ENCODE measurements around the gene AMPH.

The AMPH gene

DNA sequence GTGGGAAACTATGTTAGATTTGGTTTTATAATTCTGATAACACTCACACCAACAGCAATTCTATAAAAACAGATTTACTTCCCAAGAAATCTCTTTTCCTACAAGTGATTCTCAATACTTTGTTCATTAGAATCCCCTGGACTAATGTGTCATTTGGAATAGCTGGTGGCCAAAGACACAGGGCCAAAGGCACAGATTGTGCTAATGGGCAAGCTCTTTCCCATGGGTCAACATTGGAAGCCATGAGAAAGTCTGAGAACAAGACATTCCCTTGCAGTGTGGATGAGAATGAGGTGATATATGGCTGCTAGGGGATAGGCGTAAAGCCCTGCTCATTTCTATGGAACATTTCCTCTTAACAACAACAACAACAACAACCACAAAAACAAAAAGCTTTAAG is 153.8 kb downstream of the AMPH start:
- WGBS, 2 donors (ENCODE audit: extremely low coverage in 2 of 2, insufficient read length in 2 of 2, insufficient replicate concordance in 1 of 2): no CpG with 5 or more reads among the region's 1 CpG
- peaks cover 0 to 1% of the 10 kb centered on the region in 2 donors for H3K9me3 ChIP-seq (replicated peaks in 1 of 2; ENCODE audit: control insufficient read depth in 2 of 2, insufficient read depth in 1 of 2, low read depth in 1 of 2, low read length in 2 of 2)
- H3K27me3 ChIP-seq (ENCODE audit: control insufficient read depth in 3 of 3, insufficient read depth in 3 of 3, low read depth in 1 of 3, low read length in 3 of 3): no peaks in the 10 kb centered on the region

DNA sequence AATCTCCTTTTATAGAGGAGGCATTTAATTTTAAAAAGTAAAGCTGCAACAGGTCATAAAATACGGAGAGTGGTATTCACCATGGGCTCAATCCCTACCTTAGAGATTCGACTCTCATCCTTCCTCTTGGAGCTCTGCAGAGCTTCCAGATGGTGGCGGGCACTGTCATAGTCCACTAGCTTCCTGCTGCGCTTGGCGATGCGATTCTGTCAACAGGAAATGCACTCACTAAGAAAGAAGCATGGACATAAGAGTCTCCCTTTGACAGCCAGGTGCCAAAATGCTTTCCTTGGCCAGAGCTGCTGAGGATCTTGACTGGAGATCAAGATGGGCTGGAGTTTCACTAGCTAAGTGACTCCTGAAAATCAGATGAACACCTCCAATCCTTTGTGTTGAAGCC is 154.4 kb downstream of the AMPH start:
- Histone ChIP-seq H2BK15ac (ENCODE audit: low read length) (no peak overlapping the region), H3K23ac (ENCODE audit: low read depth, low read length, poor library complexity) (no peak overlapping the region), H3K4me2 (ENCODE audit: insufficient read depth, low read length, poor library complexity, severe bottlenecking) (no peak overlapping the region), H3K27me3 (ENCODE audit: control insufficient read depth in 3 of 3, insufficient read depth in 3 of 3, low read depth in 1 of 3, low read length in 3 of 3) (no peaks in the 10 kb centered on the region), H4K8ac (ENCODE audit: low read depth, low read length) (no peak overlapping the region), H3K36me3 (replicated peaks in 1 of 2; ENCODE audit: control insufficient read depth in 2 of 2, insufficient read depth in 2 of 2, low read length in 2 of 2) (peaks cover 2 to 17% of the 10 kb centered on the region in 2 donors), H3K14ac (ENCODE audit: low read length) (no peak overlapping the region), H3K27ac (replicated peaks; ENCODE audit: low read length) (no peak overlapping the region), H2BK5ac (ENCODE audit: low read length) (no peak overlapping the region), H2BK120ac (ENCODE audit: low read depth, low read length) (no peak overlapping the region), H3K9ac (ENCODE audit: low read depth, low read length, poor library complexity) (no peak overlapping the region), H2BK12ac (ENCODE audit: low read length) (no peak overlapping the region), H3K4me3 (ENCODE audit: low read length in 2 of 2) (no peak overlapping the region), H3K18ac (ENCODE audit: low read length) (no peak overlapping the region), H3K4me1 (ENCODE audit: control insufficient read depth in 2 of 2, insufficient read depth in 1 of 2, low read depth in 1 of 2, low read length in 2 of 2) (no peaks in the 10 kb centered on the region), H3K4ac (ENCODE audit: low read length) (no peak overlapping the region), H4K91ac (ENCODE audit: low read depth, low read length, poor library complexity) (no peak overlapping the region), H2AK5ac (ENCODE audit: low read depth, low read length) (no peak overlapping the region), H3K9me3 (replicated peaks in 1 of 2; ENCODE audit: control insufficient read depth in 2 of 2, insufficient read depth in 1 of 2, low read depth in 1 of 2, low read length in 2 of 2) (peaks cover 0 to 1% of the 10 kb centered on the region in 2 donors), H3K79me1 (ENCODE audit: low read depth, low read length) (no peaks in the 10 kb centered on the region), H2AFZ (ENCODE audit: low read length) (no peak overlapping the region)
- no CpG with 5 or more reads among the region's 6 CpGs for whole genome bisulfite sequencing, 2 donors (ENCODE audit: extremely low coverage in 2 of 2, insufficient read length in 2 of 2, insufficient replicate concordance in 1 of 2)
- DNase-seq (ENCODE audit: low spot score): no peak

More for the DNA sequence above, 153.8 kb downstream of the AMPH start:
- H2BK120ac ChIP-seq (ENCODE audit: low read depth, low read length): no peak overlapping the region
- H4K91ac ChIP-seq (ENCODE audit: low read depth, low read length, poor library complexity): no peak overlapping the region
- no peak overlapping the region for H3K18ac ChIP-seq (ENCODE audit: low read length)
- peaks cover 2 to 17% of the 10 kb centered on the region in 2 donors for H3K36me3 ChIP-seq (replicated peaks in 1 of 2; ENCODE audit: control insufficient read depth in 2 of 2, insufficient read depth in 2 of 2, low read length in 2 of 2)
- H2BK5ac ChIP-seq (ENCODE audit: low read length): no peak overlapping the region
- H3K23ac ChIP-seq (ENCODE audit: low read depth, low read length, poor library complexity): no peak overlapping the region
- no peaks in the 10 kb centered on the region for H3K4me1 ChIP-seq (ENCODE audit: control insufficient read depth in 2 of 2, insufficient read depth in 1 of 2, low read depth in 1 of 2, low read length in 2 of 2)
- H2AFZ ChIP-seq (ENCODE audit: low read length): no peak overlapping the region
- H3K79me1 ChIP-seq (ENCODE audit: low read depth, low read length): no peaks in the 10 kb centered on the region
- no peak overlapping the region for H2BK12ac ChIP-seq (ENCODE audit: low read length)
- no peak overlapping the region for H3K9ac ChIP-seq (ENCODE audit: low read depth, low read length, poor library complexity)
- H4K8ac ChIP-seq (ENCODE audit: low read depth, low read length): no peak overlapping the region
- H3K4me3 ChIP-seq (ENCODE audit: low read length in 2 of 2): no peak overlapping the region
- H3K4ac ChIP-seq (ENCODE audit: low read length): no peak overlapping the region
- no peak overlapping the region for H3K27ac ChIP-seq (replicated peaks; ENCODE audit: low read length)
- H2AK5ac ChIP-seq (ENCODE audit: low read depth, low read length): no peak overlapping the region
- no peak overlapping the region for H2BK15ac ChIP-seq (ENCODE audit: low read length)
- H3K14ac ChIP-seq (ENCODE audit: low read length): no peak overlapping the region
- DNase-seq (ENCODE audit: low spot score): no peak
- no peak overlapping the region for H3K4me2 ChIP-seq (ENCODE audit: insufficient read depth, low read length, poor library complexity, severe bottlenecking)

DNA sequence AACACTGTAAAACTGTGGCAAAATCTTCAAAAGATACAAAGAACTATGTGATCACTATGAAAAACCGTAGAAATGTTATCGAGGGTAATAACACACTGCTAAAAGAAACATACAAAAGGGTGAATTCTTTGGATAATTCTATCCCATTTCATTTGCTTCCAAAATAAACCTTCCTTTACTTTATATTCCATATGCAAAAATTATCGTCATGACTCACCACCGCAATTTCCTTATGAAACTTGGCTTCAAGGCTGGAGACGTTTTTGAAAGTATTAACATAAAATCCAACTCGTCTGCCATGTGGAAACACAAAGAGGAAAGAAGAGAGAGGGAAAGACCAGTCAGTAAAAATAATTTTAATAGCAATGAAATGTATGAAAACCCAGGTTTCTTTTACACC is 165.2 kb downstream of the AMPH start:
- H4K91ac ChIP-seq (ENCODE audit: low read depth, low read length, poor library complexity): no peak overlapping the region
- no peak for DNase-seq (ENCODE audit: low spot score)
- H3K36me3 ChIP-seq (replicated peaks in 1 of 2; ENCODE audit: control insufficient read depth in 2 of 2, insufficient read depth in 2 of 2, low read length in 2 of 2): peaks cover 0 to 4% of the 10 kb centered on the region in 2 donors
- no peak overlapping the region for H4K8ac ChIP-seq (ENCODE audit: low read depth, low read length)
- no peak overlapping the region for H2AK5ac ChIP-seq (ENCODE audit: low read depth, low read length)
- H3K4ac ChIP-seq (ENCODE audit: low read length): no peak overlapping the region
- no peaks in the 10 kb centered on the region for H3K4me1 ChIP-seq (ENCODE audit: control insufficient read depth in 2 of 2, insufficient read depth in 1 of 2, low read depth in 1 of 2, low read length in 2 of 2)
- H3K79me1 ChIP-seq (ENCODE audit: low read depth, low read length): no peaks in the 10 kb centered on the region
- H3K9me3 ChIP-seq (replicated peaks in 1 of 2; ENCODE audit: control insufficient read depth in 2 of 2, insufficient read depth in 1 of 2, low read depth in 1 of 2, low read length in 2 of 2): no peaks in the 10 kb centered on the region
- 100% methylated on average over 1 of the region's 6 CpGs; no CpG with 5 or more reads in 1 of the 2 donors for WGBS, 2 donors (ENCODE audit: extremely low coverage in 2 of 2, insufficient read length in 2 of 2, insufficient replicate concordance in 1 of 2)
- H2BK120ac ChIP-seq (ENCODE audit: low read depth, low read length): no peak overlapping the region
- H3K4me2 ChIP-seq (ENCODE audit: insufficient read depth, low read length, poor library complexity, severe bottlenecking): no peak overlapping the region
- H3K27me3 ChIP-seq (ENCODE audit: control insufficient read depth in 3 of 3, insufficient read depth in 3 of 3, low read depth in 1 of 3, low read length in 3 of 3): no peaks in the 10 kb centered on the region
- H2BK12ac ChIP-seq (ENCODE audit: low read length): no peak overlapping the region
- no peak overlapping the region for H2BK5ac ChIP-seq (ENCODE audit: low read length)
- H3K14ac ChIP-seq (ENCODE audit: low read length): no peak overlapping the region
- H3K18ac ChIP-seq (ENCODE audit: low read length): no peak overlapping the region
- H3K27ac ChIP-seq (replicated peaks; ENCODE audit: low read length): no peak overlapping the region
- H3K4me3 ChIP-seq (ENCODE audit: low read length in 2 of 2): no peak overlapping the region
- H2AFZ ChIP-seq (ENCODE audit: low read length): no peak overlapping the region
- no peak overlapping the region for H2BK15ac ChIP-seq (ENCODE audit: low read length)
- no peak overlapping the region for H3K23ac ChIP-seq (ENCODE audit: low read depth, low read length, poor library complexity)
- H3K9ac ChIP-seq (ENCODE audit: low read depth, low read length, poor library complexity): no peak overlapping the region

DNA sequence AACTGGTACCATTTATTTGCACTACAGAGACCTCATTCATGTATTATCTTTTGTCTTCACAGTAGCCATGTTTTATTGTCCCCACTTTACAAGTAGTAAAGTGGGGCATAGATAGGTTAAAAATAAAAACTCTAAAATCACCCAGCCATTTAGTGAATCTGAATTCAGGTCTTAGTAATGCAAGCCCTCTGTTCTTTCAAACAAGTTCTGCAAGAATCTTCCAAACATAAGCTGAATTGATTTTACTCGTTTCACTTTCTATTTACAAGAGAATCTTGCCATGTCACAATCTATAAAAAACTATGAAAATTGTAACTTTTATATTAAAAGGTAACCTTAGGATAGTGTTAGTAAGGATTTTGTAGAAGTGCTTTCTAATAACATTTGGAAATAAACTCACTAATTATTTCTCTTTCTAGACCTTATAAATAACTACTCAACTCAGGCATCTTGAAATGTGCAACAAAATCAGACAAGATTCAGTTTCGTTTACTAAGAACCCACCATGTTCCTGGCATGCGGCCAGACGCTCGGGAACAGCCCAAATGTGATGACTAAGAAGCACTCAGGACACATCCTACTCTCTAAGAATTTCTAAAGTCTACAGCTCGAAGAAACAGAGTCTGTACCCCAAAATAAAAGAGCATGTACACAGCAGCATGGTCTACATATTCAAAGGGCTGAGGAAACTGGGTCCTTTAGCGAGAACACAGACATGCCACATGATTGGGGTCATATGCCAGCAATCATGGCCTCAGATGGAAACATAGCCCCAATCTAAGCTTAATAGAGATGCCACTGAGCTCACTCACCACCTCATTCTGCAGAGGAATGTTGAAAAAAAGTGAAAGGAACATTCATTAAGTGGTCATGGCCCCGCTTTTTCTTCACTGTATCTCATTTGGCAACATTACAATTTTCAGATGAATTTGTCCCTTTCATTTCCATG is 167.6 kb downstream of the AMPH start:
- no peak overlapping the region for H2BK15ac ChIP-seq (ENCODE audit: low read length)
- H3K27me3 ChIP-seq (ENCODE audit: control insufficient read depth in 3 of 3, insufficient read depth in 3 of 3, low read depth in 1 of 3, low read length in 3 of 3): no peaks in the 10 kb centered on the region
- no peak overlapping the region for H3K4me3 ChIP-seq (ENCODE audit: low read length in 2 of 2)
- no peaks in the 10 kb centered on the region for H3K4me1 ChIP-seq (ENCODE audit: control insufficient read depth in 2 of 2, insufficient read depth in 1 of 2, low read depth in 1 of 2, low read length in 2 of 2)
- H3K14ac ChIP-seq (ENCODE audit: low read length): no peak overlapping the region
- H2AFZ ChIP-seq (ENCODE audit: low read length): no peak overlapping the region
- H3K9me3 ChIP-seq (replicated peaks in 1 of 2; ENCODE audit: control insufficient read depth in 2 of 2, insufficient read depth in 1 of 2, low read depth in 1 of 2, low read length in 2 of 2): peaks cover 0 to 5% of the 10 kb centered on the region in 2 donors
- H2BK120ac ChIP-seq (ENCODE audit: low read depth, low read length): no peak overlapping the region
- no peak overlapping the region for H3K4ac ChIP-seq (ENCODE audit: low read length)
- no peak for DNase-seq (ENCODE audit: low spot score)
- no peak overlapping the region for H2BK5ac ChIP-seq (ENCODE audit: low read length)
- H3K23ac ChIP-seq (ENCODE audit: low read depth, low read length, poor library complexity): no peak overlapping the region
- no peak overlapping the region for H2BK12ac ChIP-seq (ENCODE audit: low read length)
- no peak overlapping the region for H3K27ac ChIP-seq (replicated peaks; ENCODE audit: low read length)
- H4K8ac ChIP-seq (ENCODE audit: low read depth, low read length): no peak overlapping the region
- no peak overlapping the region for H3K9ac ChIP-seq (ENCODE audit: low read depth, low read length, poor library complexity)
- no peak overlapping the region for H2AK5ac ChIP-seq (ENCODE audit: low read depth, low read length)
- H3K18ac ChIP-seq (ENCODE audit: low read length): no peak overlapping the region
- no peak overlapping the region for H3K4me2 ChIP-seq (ENCODE audit: insufficient read depth, low read length, poor library complexity, severe bottlenecking)
- H3K36me3 ChIP-seq (replicated peaks in 1 of 2; ENCODE audit: control insufficient read depth in 2 of 2, insufficient read depth in 2 of 2, low read length in 2 of 2): peaks cover 0 to 5% of the 10 kb centered on the region in 2 donors
- H4K91ac ChIP-seq (ENCODE audit: low read depth, low read length, poor library complexity): no peak overlapping the region
- no peaks in the 10 kb centered on the region for H3K79me1 ChIP-seq (ENCODE audit: low read depth, low read length)
- no CpG with 5 or more reads among the region's 8 CpGs for WGBS, 2 donors (ENCODE audit: extremely low coverage in 2 of 2, insufficient read length in 2 of 2, insufficient replicate concordance in 1 of 2)
